Middle frontal gyrus (tissue), 1 donor: ENCODE results near the gene NLGN4X.
"Not testable (repeated sequence)": the region's sequence is repeated elsewhere in the genome, so short reads cannot be mapped to it uniquely, and the experiment has no call there.

Experiments
- DNase-seq: peaks from one replicate; pipeline ENCODE4 v3.0.0-alpha.2; 2015; ENCODE audit warnings: low spot score; ENCODE audit errors: extremely low spot score

NLGN4X gene

DNA sequence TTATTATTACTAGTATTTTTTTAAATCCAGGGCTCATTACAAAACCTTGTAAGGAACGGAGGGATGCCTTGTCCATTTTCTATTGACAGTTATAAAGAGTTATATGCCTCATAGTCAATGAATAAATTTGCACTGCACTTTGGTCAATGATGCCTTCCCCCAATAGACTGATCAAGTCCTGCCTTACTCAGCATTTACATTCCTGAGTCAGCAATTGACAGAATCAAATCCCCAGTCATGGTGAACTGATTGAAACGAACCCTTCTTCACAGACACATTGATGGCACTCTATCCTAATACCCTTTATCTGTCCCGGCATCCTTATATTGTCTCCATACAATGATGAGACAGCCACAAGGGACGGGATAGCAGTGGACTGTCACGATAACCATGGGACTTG lies 213.2 kb downstream of the NLGN4X start:
- no peak for DNase-seq

- DNase-seq: no peak
Measured at GRCh38 chrX:6012357-6012756, 216.3 kb downstream of the NLGN4X start.

DNA sequence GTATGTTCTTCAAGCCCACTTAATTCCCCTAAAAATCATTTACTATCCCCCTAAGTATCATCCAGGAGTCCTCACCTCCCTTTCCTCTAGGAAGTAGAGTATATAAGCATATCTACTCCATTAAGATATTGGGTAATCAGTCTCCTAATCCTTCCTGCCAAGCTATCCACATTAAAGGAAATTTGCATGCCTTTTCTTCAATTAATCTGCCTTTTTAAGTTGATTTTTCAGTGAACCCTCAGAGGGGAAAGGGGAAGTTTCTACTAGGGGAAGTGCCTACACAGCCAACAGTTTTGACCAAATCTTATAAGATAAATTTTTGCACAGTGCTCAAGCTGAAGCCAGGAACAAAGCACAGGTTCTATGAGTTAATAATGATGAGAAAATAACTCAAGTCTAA lies 222.8 kb downstream of the NLGN4X start:
- DNase-seq: no peak

DNA sequence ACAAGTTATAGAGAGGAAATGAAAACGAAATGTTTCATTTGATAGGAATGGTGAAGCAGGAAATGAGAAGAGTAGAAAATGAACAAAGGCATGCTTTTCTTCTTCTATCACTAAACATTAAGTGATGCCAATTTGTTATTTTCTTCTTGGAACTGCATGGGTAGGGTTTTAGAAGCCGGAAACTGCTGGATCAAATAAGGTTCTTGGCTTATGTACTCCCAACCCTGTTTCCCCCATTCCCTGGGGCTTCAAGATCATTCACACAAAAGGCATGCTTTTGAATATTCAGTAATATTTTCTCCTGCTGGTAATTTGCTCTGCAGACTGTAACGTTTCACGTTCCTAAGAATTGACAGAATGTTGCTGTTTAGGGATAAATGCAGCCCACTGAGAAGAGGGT lies 224.1 kb downstream of the NLGN4X start:
- DNase-seq: no peak

DNA sequence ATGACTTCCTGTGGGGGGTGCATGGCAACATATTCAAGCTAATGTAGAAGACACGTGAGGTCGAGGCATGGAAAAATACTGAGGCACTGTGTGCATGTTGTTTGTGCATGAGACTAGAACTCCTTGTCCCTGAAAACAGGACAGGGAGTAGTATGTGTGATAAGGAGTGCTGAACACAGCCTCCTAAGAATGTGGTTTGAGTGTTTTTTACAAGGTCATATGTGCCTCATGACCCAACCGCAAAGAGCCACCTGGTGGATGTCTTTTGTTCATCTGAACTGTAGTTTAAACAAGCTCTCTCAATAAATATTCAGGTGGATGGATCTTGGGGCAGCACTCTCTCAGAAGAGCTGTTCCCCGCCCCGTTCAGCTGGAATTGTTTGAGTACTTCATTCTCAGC lies 226.6 kb downstream of the NLGN4X start:
- no peak for DNase-seq

GRCh38 chrX:5998901-5999300 lies 229.8 kb downstream of the NLGN4X start:
- DNase-seq: no peak

DNA sequence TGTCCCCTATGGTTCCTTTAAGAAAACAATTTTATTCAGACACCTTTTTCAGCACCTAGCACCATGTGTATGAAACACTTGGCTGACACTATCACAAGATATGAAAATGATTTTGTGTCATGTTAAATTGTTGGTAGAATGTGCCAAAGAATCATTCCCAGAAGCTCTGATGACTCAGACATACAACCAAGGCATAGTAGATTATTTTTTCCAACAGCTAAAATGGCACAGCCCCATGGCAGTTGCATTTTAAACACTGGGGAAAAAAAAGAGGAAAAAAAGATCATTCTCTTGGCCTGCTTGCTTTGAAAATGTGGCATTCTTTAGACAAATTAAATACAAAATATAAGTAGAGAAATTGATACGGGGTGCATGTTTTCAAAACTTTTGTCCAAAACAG lies 230.2 kb downstream of the NLGN4X start:
- no peak for DNase-seq

GRCh38 chrX:5991393-5991792 lies 237.3 kb downstream of the NLGN4X start:
- DNase-seq: no peak

GRCh38 chrX:5979338-5979737 lies 249.3 kb downstream of the NLGN4X start:
- DNase-seq: no peak

- no peak for DNase-seq
Measured at GRCh38 chrX:5976332-5976731, 252.3 kb downstream of the NLGN4X start.

DNA sequence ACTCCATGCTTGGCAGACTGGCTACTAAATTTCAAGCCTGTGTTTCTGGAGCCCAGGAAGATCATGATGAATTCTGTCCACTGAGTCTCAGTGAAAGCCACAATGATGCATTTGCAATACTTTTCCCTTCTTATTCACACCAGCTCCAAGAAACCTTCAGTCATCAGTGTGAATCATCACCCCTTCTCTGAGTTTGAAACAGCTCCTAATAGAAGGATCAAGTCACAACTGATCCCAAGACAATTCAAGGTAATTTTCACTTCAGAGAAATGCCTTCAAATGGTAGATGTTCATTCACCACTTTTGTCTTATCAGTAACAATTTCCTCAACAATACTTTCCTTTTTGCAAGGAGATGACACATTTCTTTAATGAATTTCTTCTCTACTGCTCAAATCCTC lies 257.4 kb downstream of the NLGN4X start:
- no peak for DNase-seq

- DNase-seq: no peak
Measured at GRCh38 chrX:5965406-5965805, 263.3 kb downstream of the NLGN4X start.

DNA sequence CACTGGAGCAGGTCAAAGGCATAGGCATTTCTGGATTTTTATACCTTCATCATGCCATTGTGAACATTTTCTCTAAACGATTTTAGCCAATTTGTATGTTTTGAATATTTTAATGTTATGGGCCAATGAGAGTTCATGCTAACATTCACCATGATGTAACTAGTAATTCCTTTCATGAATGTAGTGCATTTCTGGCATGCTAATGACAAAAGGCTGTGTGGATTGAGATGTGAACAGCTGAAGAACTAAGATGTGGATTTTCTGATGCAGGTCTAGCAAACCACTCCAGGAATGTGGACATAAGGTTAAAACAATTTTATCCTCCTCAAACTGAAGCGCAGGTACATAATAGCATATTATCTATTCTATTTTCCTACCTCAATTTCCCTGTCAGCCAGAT lies 269.4 kb downstream of the NLGN4X start:
- no peak for DNase-seq

DNA sequence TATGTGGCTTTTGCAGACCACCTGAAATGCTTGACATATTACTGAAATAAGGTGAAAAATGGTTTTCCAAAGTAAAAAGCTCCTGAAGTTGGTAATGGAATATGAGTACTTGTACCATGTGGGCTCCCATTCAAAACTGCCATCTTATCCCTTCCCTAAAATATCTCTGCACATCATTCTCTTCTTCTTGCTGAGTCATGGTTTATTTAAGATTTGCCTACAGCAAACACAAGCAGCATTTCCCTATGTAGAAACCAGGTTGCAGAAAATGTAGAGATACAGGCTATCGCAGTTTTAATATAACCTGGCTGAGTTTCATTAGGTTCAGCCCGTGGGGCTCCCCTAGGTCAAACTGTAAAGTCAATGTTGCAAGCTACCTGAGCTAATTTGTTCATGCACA lies 270.1 kb downstream of the NLGN4X start:
- no peak for DNase-seq

DNA sequence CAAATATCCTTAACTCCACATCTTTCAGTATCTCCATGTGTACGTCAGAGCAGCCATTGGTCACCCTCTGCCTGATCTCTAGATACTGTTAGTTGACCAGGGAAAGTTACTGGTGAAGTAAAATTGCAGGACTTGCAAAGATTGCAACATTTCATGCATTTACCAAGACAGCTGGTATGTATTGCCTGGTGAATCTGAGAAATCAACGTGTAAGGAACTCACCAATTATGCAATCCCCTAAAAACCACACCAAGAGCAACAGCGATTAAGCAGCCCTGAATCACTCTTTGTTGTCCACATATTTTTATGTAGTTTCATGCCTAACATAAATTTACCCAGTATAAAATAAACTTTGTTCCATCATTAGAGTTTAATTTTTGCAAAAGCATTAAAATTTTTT lies 271.2 kb downstream of the NLGN4X start:
- DNase-seq: no peak

DNA sequence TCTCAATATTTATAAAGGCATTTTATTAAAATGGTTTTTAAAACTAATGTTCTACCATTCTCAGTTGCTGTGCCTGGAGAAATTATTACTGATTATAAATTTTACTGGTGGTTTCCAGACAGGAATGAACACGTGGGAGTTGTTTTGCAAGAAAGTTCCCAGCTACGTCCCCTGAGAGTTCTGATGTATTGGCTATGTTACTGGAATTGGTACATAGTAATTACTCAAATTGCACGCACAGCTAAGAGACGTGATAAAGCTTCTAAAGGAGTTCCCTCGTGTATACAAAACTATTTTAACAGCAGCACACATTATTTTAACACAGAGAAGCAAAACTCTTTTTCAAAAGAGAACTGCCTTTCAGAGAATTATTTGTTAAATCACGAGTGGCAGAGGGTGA lies 292.2 kb downstream of the NLGN4X start:
- DNase-seq: no peak

- DNase-seq: no peak
Measured at GRCh38 chrX:5928224-5928623, 300.4 kb downstream of the NLGN4X start.

- no peak for DNase-seq
Measured at GRCh38 chrX:5916945-5917344, 311.7 kb downstream of the NLGN4X start.

DNA sequence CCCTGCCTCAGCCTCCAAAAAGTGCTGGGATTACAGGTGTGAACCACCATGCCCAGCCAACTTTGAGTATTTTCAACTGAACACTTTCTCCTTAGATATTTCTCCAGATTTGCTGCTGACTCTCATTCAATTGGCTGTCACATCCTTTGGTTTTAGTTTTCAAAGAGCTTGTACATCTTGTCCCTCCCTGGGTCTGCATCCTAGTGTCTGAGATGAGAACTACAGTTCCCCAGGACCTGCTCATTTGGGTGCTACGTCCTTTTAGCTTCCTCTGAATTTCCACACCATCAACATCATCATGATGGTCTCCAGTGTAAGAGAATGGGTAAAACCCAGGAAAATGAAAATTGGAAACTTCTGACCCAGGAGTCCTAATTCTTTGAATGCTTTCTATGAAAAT lies 312.9 kb downstream of the NLGN4X start:
- no peak for DNase-seq

DNA sequence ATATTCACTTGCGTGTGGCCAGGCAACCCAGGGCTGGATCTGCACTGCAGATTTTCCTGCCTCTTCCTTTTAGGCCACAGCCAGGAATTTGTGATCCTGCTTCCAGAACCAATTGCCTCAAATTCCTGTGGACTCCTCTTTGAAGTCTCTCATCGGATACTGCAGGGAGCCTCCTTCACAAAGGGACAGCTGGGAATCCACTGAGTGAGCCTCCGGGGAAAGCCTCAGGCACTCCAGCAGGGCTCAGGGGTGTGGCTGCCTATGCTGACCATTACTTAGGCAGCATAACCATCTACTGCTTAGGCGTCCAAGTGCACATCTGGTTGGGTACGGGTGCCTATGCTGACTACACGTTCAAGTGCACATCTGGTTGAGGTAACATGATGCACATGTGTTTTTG lies 321.5 kb downstream of the NLGN4X start:
- no peak for DNase-seq

DNA sequence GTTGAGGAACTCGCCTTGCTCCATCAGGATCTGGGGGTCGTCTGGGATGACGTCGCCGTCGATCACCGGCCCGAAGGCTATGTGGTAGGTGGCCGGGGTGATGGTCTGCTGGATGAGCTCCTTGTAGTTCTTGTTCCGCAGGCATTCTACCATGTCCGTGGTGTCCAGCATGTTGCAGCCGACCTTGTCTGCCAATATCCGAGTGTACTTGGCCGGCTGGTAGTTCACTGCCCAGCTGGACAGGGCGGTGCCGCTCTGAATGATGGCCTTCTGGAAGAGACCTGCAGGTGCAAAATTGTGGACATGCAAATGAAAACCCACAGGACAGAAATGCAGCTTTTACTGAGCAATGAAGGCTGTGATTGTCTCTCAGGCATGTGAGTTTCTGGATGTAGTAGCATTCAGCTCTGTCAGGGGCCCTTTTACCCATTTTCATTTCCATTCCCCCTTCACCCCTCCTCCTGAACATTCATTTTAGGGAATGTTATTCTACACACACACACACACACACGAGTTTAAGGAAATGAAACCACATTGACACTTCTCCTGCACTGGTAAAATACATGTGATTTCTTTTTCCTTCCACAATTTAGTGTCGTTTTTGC lies 325.0 kb downstream of the NLGN4X start:
- not testable (repeated sequence) for DNase-seq

DNA sequence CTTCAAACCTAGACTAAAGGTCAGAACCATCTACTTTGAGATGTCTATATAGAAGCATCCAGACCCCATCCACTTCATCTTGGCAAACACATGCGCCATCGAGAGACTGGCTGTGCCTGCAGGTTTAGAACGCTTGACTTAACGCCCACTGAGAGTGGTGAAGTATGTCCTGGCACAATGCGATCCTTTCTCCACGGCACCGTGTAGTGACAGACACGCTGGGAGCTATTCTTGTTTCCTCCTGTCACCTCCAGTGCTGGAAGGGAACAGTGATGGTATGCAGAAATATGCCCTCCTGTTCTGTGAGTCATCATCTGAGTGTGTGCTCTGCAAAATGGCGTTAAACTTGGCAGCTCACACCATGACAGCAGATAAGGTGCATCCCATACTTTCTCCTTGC lies 330.2 kb downstream of the NLGN4X start:
- DNase-seq: no peak

DNA sequence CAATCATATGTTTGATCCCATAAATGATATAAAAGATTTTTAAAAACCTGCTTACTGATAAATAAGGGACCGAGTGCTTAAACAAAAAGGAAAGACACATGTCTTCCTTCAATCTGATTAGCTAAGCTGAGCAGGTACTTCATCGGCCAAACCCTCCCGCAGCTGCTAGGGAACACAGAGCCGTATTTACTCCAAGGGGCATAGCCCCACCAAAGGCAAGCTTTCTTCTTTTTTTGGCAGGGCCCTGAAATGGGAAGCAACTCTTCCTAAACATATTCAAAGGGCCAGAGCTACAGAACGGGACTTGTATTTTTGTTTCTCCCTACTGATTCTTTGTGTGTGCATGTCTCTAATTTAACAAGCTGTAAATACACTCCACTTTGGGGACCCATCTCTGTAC lies 337.3 kb downstream of the NLGN4X start:
- DNase-seq: no peak

GRCh38 chrX:5876984-5877596 lies 351.6 kb downstream of the NLGN4X start:
- DNase-seq: no peak
